ENCODE measurements around the gene MYO7B. TPM values are rescaled to one million over a fixed set of nuclear protein-coding genes. Genes with fewer than 3 reads are reported as not detected.
A peak's percentile ranks its signal among the peaks of the same experiment; 100 is the strongest.

Gene MYO7B
- total RNA-seq, 4 donors from 2014 or later = 214 to 1,039 (median 594) TPM

DNA sequence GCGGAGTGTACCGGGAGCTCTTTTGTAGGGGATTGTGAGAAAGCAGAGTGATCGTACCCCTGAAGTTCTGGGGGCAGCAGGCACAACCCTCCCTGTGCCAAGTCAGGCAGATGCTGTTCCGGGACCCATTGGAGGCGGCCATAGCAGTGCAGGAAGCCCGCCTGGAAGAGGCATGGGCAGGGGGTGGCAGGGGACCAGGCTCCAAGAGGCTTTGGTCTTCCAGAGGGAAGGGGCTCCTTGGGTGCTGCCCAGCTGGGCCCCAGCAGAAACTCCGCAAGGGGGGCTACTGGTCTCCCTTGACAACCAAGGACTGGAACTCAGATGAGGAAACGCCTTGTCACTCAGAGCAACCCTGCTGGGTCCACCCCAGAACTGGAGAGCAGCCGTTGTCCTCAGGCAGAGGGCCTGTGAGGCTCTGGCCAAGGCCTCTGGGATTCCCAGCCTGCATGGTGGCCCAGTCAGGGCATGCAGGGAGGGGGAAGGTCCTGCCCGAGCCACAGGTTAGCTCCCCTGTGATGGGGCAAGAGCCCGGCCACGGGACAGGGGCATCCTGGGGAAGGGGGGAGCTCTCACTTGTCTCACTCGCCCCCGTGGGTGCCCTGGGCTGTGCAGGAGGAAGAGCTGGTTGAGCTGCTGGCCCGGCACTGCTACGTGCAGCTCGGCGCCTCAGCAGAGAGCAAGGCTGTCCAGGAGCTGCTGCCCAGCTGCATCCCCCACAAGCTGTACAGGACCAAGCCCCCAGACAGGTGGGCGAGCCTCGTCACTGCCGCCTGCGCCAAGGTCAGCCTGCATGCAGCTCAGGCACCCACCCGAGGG lies 89.5 kb downstream of the MYO7B start:
- peak in 2 of 3 donors; percentile 37 for DNase-seq
- Histone ChIP-seq H3K4me3 (no peak overlapping the region), H3K36me3 (peaks cover 0 to 81% (median 0%) of the 10 kb centered on the region in 3 donors), H3K9me3 (no peaks in the 10 kb centered on the region), H3K4me1 (peaks cover 0 to 5% (median 2%) of the 10 kb centered on the region in 4 donors), H3K27ac (no peak overlapping the region), H3K27me3 (no peaks in the 10 kb centered on the region)
- TF ChIP-seq, protein P1, sequence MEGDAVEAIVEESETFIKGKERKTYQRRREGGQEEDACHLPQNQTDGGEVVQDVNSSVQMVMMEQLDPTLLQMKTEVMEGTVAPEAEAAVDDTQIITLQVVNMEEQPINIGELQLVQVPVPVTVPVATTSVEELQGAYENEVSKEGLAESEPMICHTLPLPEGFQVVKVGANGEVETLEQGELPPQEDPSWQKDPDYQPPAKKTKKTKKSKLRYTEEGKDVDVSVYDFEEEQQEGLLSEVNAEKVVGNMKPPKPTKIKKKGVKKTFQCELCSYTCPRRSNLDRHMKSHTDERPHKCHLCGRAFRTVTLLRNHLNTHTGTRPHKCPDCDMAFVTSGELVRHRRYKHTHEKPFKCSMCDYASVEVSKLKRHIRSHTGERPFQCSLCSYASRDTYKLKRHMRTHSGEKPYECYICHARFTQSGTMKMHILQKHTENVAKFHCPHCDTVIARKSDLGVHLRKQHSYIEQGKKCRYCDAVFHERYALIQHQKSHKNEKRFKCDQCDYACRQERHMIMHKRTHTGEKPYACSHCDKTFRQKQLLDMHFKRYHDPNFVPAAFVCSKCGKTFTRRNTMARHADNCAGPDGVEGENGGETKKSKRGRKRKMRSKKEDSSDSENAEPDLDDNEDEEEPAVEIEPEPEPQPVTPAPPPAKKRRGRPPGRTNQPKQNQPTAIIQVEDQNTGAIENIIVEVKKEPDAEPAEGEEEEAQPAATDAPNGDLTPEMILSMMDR (IDR thresholded peaks at IDR 0.05) = no peak
- no peak for TF ChIP-seq POLR2A (IDR thresholded peaks at IDR 0.05)

DNA sequence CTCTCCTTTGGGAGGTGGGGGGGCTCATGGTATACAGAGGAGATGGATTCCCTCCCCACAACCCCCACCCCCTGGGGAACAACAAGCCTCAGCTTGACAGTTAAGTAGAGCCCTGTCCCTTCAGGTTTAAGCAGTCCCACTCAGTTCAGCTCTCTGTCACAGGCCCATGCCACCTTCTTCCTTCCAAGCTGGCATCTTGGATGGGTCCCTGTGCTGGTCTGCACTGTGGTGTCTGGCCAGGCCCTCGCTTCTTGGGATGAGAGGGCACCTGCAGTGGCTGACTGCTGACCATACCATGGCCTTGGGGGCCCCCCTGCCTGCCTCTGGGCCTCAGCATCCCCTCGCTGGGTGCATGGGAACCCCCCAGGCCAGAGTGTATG lies 90.1 kb downstream of the MYO7B start:
- H3K27me3 ChIP-seq = no peaks in the 10 kb centered on the region
- no peaks in the 10 kb centered on the region for H3K9me3 ChIP-seq
- DNase-seq = no peak
- H3K4me1 ChIP-seq = peaks cover 0 to 7% (median 2%) of the 10 kb centered on the region in 4 donors
- TF ChIP-seq POLR2A (IDR thresholded peaks at IDR 0.05) = no peak
- TF ChIP-seq, protein P1 (IDR thresholded peaks at IDR 0.05) = no peak
- peaks cover 0 to 75% (median 0%) of the 10 kb centered on the region in 3 donors for H3K36me3 ChIP-seq
- no peak overlapping the region for H3K27ac ChIP-seq
- no peak overlapping the region for H3K4me3 ChIP-seq

DNA sequence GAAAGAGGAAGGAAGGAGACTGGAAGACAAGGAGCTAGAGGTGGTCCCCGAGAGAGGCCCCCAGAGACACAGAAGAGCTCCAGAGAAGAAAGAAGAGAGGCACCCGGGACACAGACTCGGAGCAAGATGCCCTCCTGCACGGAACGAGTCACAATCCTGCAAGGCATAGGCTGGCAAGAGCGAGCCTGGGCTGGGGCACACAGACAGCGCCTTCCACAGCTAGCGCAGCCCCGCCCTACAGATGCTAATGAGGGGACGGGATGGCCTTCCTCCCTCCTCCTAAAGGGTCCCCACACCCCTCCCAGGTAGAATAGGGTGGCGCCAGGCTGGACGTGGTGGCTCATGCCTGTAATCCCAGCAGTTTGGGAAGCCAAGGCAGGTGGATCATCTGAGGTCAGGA lies 90.7 kb downstream of the MYO7B start:
- H3K27ac ChIP-seq = no peak overlapping the region
- H3K4me3 ChIP-seq = no peak overlapping the region
- H3K36me3 ChIP-seq = peaks cover 0 to 75% (median 0%) of the 10 kb centered on the region in 3 donors
- no peak for TF ChIP-seq POLR2A (IDR thresholded peaks at IDR 0.05)
- TF ChIP-seq, protein P1 (IDR thresholded peaks at IDR 0.05) = no peak
- peak in 1 of 3 donors; percentile 45 for DNase-seq
- no peaks in the 10 kb centered on the region for H3K9me3 ChIP-seq
- H3K4me1 ChIP-seq = peaks cover 0 to 13% (median 4%) of the 10 kb centered on the region in 4 donors
- H3K27me3 ChIP-seq = no peaks in the 10 kb centered on the region

DNA sequence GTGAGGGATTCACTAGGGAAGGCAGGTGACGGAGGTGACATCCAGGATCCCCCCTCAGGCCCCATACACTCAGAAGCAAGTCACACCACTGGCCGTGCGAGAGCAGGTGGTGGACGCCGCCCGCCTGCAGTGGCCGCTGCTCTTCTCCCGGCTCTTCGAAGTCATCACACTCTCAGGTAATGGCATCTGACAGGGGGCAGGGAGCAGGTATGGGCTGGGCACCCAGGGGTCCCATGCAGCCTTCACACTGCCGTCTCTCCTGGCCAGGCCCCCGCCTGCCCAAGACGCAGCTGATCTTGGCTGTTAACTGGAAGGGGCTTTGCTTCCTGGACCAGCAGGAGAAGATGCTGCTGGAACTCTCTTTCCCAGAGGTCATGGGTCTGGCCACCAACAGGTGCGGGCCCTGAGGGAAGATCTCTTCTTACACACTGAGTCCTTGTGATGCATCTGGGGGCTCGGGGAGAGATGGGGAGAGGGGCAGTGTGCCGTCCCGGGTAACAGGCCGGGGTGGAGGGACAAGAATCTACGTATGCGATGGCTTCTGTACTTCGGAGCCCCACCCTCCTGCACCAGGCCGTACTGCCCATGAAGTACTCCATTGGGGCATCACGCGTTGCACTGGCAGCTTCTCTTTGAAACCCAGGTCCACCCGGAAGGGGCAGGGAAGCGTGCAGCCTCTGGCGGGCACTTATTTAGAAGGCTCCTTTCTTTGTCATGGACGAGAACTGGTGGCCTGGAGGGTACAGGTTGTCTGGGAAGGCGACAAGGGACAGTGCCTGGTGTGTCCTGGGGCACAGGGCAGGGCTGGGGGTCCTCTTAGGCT lies 91.6 kb downstream of the MYO7B start:
- no peak overlapping the region for H3K4me3 ChIP-seq
- no peak overlapping the region for H3K27ac ChIP-seq
- peaks cover 0 to 75% (median 0%) of the 10 kb centered on the region in 3 donors for H3K36me3 ChIP-seq
- no peaks in the 10 kb centered on the region for H3K27me3 ChIP-seq
- DNase-seq = no peak
- no peaks in the 10 kb centered on the region for H3K9me3 ChIP-seq
- peaks cover 0 to 19% (median 6%) of the 10 kb centered on the region in 4 donors for H3K4me1 ChIP-seq
- no peak for TF ChIP-seq POLR2A (IDR thresholded peaks at IDR 0.05)
- TF ChIP-seq, protein P1 (IDR thresholded peaks at IDR 0.05) = no peak

DNA sequence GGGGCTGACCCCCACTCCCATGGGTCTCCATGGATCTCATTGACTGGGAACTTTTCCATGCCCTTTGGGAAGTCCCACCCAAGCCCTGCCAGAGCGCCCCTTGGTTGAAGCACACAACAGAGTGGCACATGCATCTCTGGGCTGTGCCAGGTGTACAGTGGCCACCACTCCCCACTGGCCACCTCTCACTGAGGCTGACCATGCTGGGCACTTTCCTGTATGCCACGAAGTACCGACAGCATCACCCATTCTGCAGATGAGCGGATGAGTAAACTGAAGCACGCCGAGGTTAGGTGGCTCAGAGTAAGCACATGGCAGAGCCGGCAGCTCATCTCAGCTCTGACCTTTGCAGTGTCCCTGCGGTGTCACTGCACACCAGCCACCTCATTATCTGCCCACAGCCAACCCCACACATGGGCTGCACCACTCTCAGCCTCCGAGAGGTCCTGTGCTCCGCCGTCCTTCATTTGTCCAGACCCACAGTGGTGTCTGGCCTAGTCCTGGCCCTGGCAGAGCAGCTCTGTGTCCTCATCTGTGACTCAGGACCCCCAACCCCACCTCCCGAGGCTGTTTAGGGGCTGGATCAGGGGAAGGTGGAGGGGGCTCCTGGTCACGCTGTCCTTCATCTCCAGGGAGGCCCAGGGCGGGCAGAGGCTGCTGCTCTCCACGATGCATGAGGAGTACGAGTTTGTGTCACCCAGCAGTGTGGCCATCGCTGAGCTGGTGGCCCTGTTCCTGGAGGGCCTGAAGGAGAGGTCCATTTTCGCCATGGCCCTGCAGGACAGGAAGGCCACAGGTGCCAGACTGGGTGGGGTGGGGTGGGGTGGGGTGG lies 92.5 kb downstream of the MYO7B start:
- H3K27ac ChIP-seq = no peak overlapping the region
- H3K4me3 ChIP-seq = no peak overlapping the region
- peaks cover 0 to 28% (median 10%) of the 10 kb centered on the region in 4 donors for H3K4me1 ChIP-seq
- H3K36me3 ChIP-seq = peaks cover 0 to 75% (median 0%) of the 10 kb centered on the region in 3 donors
- H3K9me3 ChIP-seq = no peaks in the 10 kb centered on the region
- H3K27me3 ChIP-seq = no peaks in the 10 kb centered on the region
- DNase-seq = no peak
- TF ChIP-seq POLR2A (IDR thresholded peaks at IDR 0.05) = no peak
- TF ChIP-seq, protein P1 (IDR thresholded peaks at IDR 0.05) = no peak

Measured in Peyer's patch (tissue), 4 donors.